B cell (primary cell): Measurements from ENCODE around the gene CLSTN2. TPM values are rescaled to one million over a fixed set of nuclear protein-coding genes. Genes with fewer than 3 reads are reported as not detected.

Experiments
- ATAC-seq: fragments of 200-7000 bp; cut with Tn5 transposase; one replicate; pipeline ENCODE4 v1.10.0; 2021; ENCODE audit warnings: low read depth, mild to moderate bottlenecking, moderate number of reproducible peaks, moderate library complexity
- CTCF ChIA-PET: fragments of 350-600 bp; sonication (Branson Sonifier 250); formaldehyde crosslinking; loops from one replicate; lab custom pipeline; 2021; ENCODE audit warnings: antibody characterized with exemption, inconsistent platforms; lab: Charles Lee
- POLR2A ChIA-PET: fragments of 350-600 bp; sonication (Branson Sonifier 250); formaldehyde crosslinking; loops from one replicate; lab custom pipeline; 2021; ENCODE audit warnings: antibody characterized with exemption; lab: Charles Lee
- DNase-seq: peaks from one replicate; pipeline ENCODE4 v3.0.0; 2013
- H2AFZ ChIP-seq: 2 replicates; pipeline ENCODE4 v1.6.1; 2012; ENCODE audit warnings: mild to moderate bottlenecking, low read depth, low read length; ENCODE audit not compliant: insufficient read depth, poor library complexity, severe bottlenecking
- H3K27ac ChIP-seq, 2 donors: 1 replicate in 1 of 2; 2 replicates in 1 of 2; pipeline ENCODE4 v1.5.1; 2012 to 2013; ENCODE audit warnings: low read length in 2 of 2, mild to moderate bottlenecking in 2 of 2, moderate library complexity in 1 of 2
- H3K27me3 ChIP-seq, 4 experiments: fragments of 200-600 bp in 1 of 4; sonication (generic) in 1 of 4; replicated peaks in 1 of 4; 1 replicate in 2 of 4; 2 replicates in 2 of 4; pipeline versions ENCODE4 v1.6.1 to v1.7.0; 2013 to 2016; ENCODE audit warnings: low read length in 3 of 4, mild to moderate bottlenecking in 2 of 4, mixed read lengths in 1 of 4, moderate library complexity in 1 of 4; ENCODE audit not compliant: insufficient read depth in 4 of 4, control insufficient read depth in 3 of 4; ENCODE audit errors: control extremely low read depth in 1 of 4
- H3K36me3 ChIP-seq, 2 experiments: replicated peaks in 1 of 2; 1 replicate in 1 of 2; 2 replicates in 1 of 2; pipeline versions ENCODE4 v1.6.1 to v1.7.1; 2013; ENCODE audit warnings: low read length in 1 of 2; ENCODE audit not compliant: insufficient read depth in 2 of 2, control insufficient read depth in 1 of 2; ENCODE audit errors: control extremely low read depth in 1 of 2, extremely low read depth in 1 of 2
- H3K4me1 ChIP-seq, 2 donors: fragments of 200-600 bp in 1 of 2; sonication (generic) in 1 of 2; 1 replicate in 1 of 2; 2 replicates in 1 of 2; pipeline versions ENCODE4 v1.5.1 to v1.6.1; 2013 to 2017; ENCODE audit warnings: low read length in 2 of 2; ENCODE audit not compliant: control insufficient read depth in 2 of 2, insufficient read depth in 2 of 2
- H3K4me2 ChIP-seq: replicated peaks from 2 replicates; pipeline ENCODE3; 2012; ENCODE audit warnings: mild to moderate bottlenecking, low read depth, low read length; ENCODE audit not compliant: poor library complexity, severe bottlenecking
- H3K4me3 ChIP-seq, 5 experiments: fragments of 200-600 bp in 1 of 5; sonication (generic) in 1 of 5; 1 replicate in 3 of 5; 2 replicates in 2 of 5; pipeline versions ENCODE4 v1.5.1 to v1.7.0; 2011 to 2016; ENCODE audit warnings: low read length in 4 of 5, mild to moderate bottlenecking in 4 of 5, low read depth in 2 of 5, control low read depth in 1 of 5, moderate library complexity in 1 of 5; ENCODE audit not compliant: insufficient read depth in 1 of 5; ENCODE audit errors: control extremely low read depth in 1 of 5, extremely low read depth in 1 of 5
- H3K79me2 ChIP-seq: fragments of 200-600 bp; sonication (generic); one replicate; pipeline ENCODE4 v1.6.0; 2016; ENCODE audit warnings: low read length; ENCODE audit not compliant: control insufficient read depth, insufficient read depth
- H3K9ac ChIP-seq: fragments of 200-600 bp; sonication (generic); 2 replicates; pipeline ENCODE4 v1.6.1; 2017; ENCODE audit warnings: mild to moderate bottlenecking, low read length, moderate library complexity
- H3K9me3 ChIP-seq, 3 donors: one replicate each; pipeline versions ENCODE4 v1.6.1 to v1.7.1; 2013; ENCODE audit warnings: low read length in 2 of 3; ENCODE audit not compliant: control insufficient read depth in 2 of 3, insufficient read depth in 1 of 3; ENCODE audit errors: control extremely low read depth in 1 of 3
- H4K20me1 ChIP-seq: 2 replicates; pipeline ENCODE4 v1.6.0; 2012; ENCODE audit warnings: mild to moderate bottlenecking, low read length; ENCODE audit not compliant: insufficient read depth, control insufficient read depth, poor library complexity, severe bottlenecking
- H3K27ac Mint-ChIP-seq: one replicate; pipeline ENCODE4 v1.8.0; 2021; ENCODE audit warnings: mixed read lengths
- H3K27me3 Mint-ChIP-seq: one replicate; pipeline ENCODE4 v1.8.0; 2021; ENCODE audit warnings: mixed read lengths
- H3K4me1 Mint-ChIP-seq: one replicate; pipeline ENCODE4 v1.8.0; 2021; ENCODE audit warnings: mixed read lengths
- H3K4me3 Mint-ChIP-seq: one replicate; pipeline ENCODE4 v1.8.0; 2021; ENCODE audit warnings: mixed read lengths
- H3K9me3 Mint-ChIP-seq: one replicate; pipeline ENCODE4 v1.8.0; 2022; ENCODE audit warnings: mixed read lengths; ENCODE audit not compliant: insufficient read depth
- CTCF ChIP-seq: fragments of 200-600 bp; IDR thresholded peaks from one replicate; pipeline ENCODE4 v1.8.0; 2022; ENCODE audit warnings: antibody characterized with exemption, mild to moderate bottlenecking
- EZH2 ChIP-seq: IDR thresholded peaks from 2 replicates; pipeline ENCODE4 v1.6.1; 2012; ENCODE audit warnings: borderline replicate concordance, low read depth, mild to moderate bottlenecking, moderate library complexity, low read length; ENCODE audit not compliant: insufficient read depth, poor library complexity, severe bottlenecking
- WGBS: methylation state at CpG from one replicate; pipeline ENCODE4 v1.1.5; 2013; ENCODE audit warnings: missing lambda C conversion rate; ENCODE audit not compliant: insufficient coverage; 5-methylcytosine and 5-hydroxymethylcytosine counted together
- intact Hi-C: fragments of 100-400 bp; cut with micrococcal nuclease; formaldehyde crosslinking; loops from one replicate; pipeline ENCODE4 v1.10.0; 2022
- polyA plus RNA-seq: library from polyadenylated mRNA; depleted of rRNA; stranded (reverse); fragments of >200 nt; gene quantifications from 2 replicates; pipeline ENCODE4 v1.2.3, GENCODE V29; 2012
- total RNA-seq, 2 donors: library from RNA; stranded (reverse); fragments of 120-200 nt in 1 of 2; gene quantifications; 1 replicate in 1 of 2; 2 replicates in 1 of 2; pipeline versions ENCODE4 v1.2.3 to v1.2.4, GENCODE V29; 2013 to 2022

Gene CLSTN2
- total and polyA plus RNA-seq, 2 donors (not counting 1 experiment from before 2014, with no cell fraction given), result not detected

- Histone ChIP-seq H3K36me3 (no peaks in the 10 kb centered on the region), H3K27ac (no peak overlapping the region), H3K79me2 (no peaks in the 10 kb centered on the region), H3K9ac (no peak overlapping the region), H3K4me3 (no peak overlapping the region), H4K20me1 (no peaks in the 10 kb centered on the region), H3K27me3 (no peaks in the 10 kb centered on the region), H3K4me1 (no peaks in the 10 kb centered on the region), H3K4me2 (no peak overlapping the region), H3K9me3 (peaks cover 0 to 3% (median 0%) of the 10 kb centered on the region in 3 donors), H2AFZ (no peak overlapping the region)
- no peaks in the 10 kb centered on the region for H3K27me3 Mint-ChIP-seq
- CTCF ChIA-PET, result no interaction called here
- no peak overlapping the region for H3K27ac Mint-ChIP-seq
- H3K4me3 Mint-ChIP-seq, result no peak overlapping the region
- intact Hi-C loops, result no loop called here
- DNase-seq, result no peak
- WGBS, result 100% methylated on average over 1 of the region's 1 CpG
- no peaks in the 10 kb centered on the region for H3K4me1 Mint-ChIP-seq
- no peak for ATAC-seq
- POLR2A ChIA-PET, result no interaction called here
- H3K9me3 Mint-ChIP-seq, result peaks cover under 1% of the 10 kb centered on the region
- TF ChIP-seq CTCF (no peak), EZH2 (no peak)
These were observed 636.9 kb downstream of the CLSTN2 start for GRCh38 chr3:140571836-140572235.

GRCh38 chr3:140572334-140572733 lies 637.3 kb downstream of the CLSTN2 start:
- Mint-ChIP-seq H3K9me3 (no peaks in the 10 kb centered on the region), H3K4me3 (no peak overlapping the region), H3K27ac (no peak overlapping the region), H3K4me1 (no peaks in the 10 kb centered on the region), H3K27me3 (peaks cover 2% of the 10 kb centered on the region)
- 100% methylated on average over 1 of the region's 1 CpG for WGBS
- H3K27ac ChIP-seq, result no peak overlapping the region
- H3K27me3 ChIP-seq, result no peaks in the 10 kb centered on the region
- intact Hi-C loops, result no loop called here
- DNase-seq, result no peak
- TF ChIP-seq CTCF, result no peak
- TF ChIP-seq EZH2, result no peak
- no peaks in the 10 kb centered on the region for H3K79me2 ChIP-seq
- no peak overlapping the region for H2AFZ ChIP-seq
- H3K4me2 ChIP-seq, result no peak overlapping the region
- H4K20me1 ChIP-seq, result no peaks in the 10 kb centered on the region
- ChIA-PET CTCF (no interaction called here), POLR2A (no interaction called here)
- H3K4me1 ChIP-seq, result no peaks in the 10 kb centered on the region
- no peak overlapping the region for H3K4me3 ChIP-seq
- H3K9ac ChIP-seq, result no peak overlapping the region
- H3K9me3 ChIP-seq, result no peaks in the 10 kb centered on the region
- H3K36me3 ChIP-seq, result no peaks in the 10 kb centered on the region
- no peak for ATAC-seq
